HEK293T (cell line): Measurements from ENCODE around the gene ABCC5.

Experiments used
- ARNT ChIP-seq: fragments of 450-650 bp; IDR thresholded peaks from 2 replicates; pipeline ENCODE4 v1.6.1; 2017; ENCODE audit warnings: mild to moderate bottlenecking
- BHLHE40 ChIP-seq: fragments of 450-650 bp; IDR thresholded peaks from 2 replicates; pipeline ENCODE4 v1.6.1; 2016; ENCODE audit warnings: mild to moderate bottlenecking, moderate library complexity, borderline replicate concordance
- CTBP1 ChIP-seq: fragments of 450-650 bp; IDR thresholded peaks from 2 replicates; pipeline ENCODE4 v1.6.1; 2016; ENCODE audit warnings: borderline replicate concordance
- ELF4 ChIP-seq: fragments of 450-650 bp; IDR thresholded peaks from 2 replicates; pipeline ENCODE4 v1.6.1; 2017; ENCODE audit warnings: antibody characterized with exemption
- FOXM1 ChIP-seq: fragments of 450-650 bp; IDR thresholded peaks from 2 replicates; pipeline ENCODE4 v1.6.1; 2017; ENCODE audit warnings: mild to moderate bottlenecking, borderline replicate concordance
- HDGF ChIP-seq: fragments of 450-650 bp; IDR thresholded peaks from 2 replicates; pipeline ENCODE4 v1.6.1; 2017; ENCODE audit warnings: antibody characterized with exemption, borderline replicate concordance
- LEF1 ChIP-seq: fragments of 450-650 bp; IDR thresholded peaks from 2 replicates; pipeline ENCODE4 v1.6.1; 2017; ENCODE audit warnings: mild to moderate bottlenecking, borderline replicate concordance
- SP1 ChIP-seq: fragments of 450-650 bp; IDR thresholded peaks from 2 replicates; pipeline ENCODE4 v1.6.1; 2017
- TARDBP ChIP-seq: fragments of 450-650 bp; IDR thresholded peaks from 2 replicates; pipeline ENCODE4 v1.6.1; 2016
- ZNF384 ChIP-seq: fragments of 450-650 bp; IDR thresholded peaks from 2 replicates; pipeline ENCODE4 v1.6.1; 2016
- TF ChIP-seq, protein P1 (sequence below): fragments of 450-650 bp; IDR thresholded peaks from 2 replicates; pipeline ENCODE4 v1.6.1; 2016

DNA sequence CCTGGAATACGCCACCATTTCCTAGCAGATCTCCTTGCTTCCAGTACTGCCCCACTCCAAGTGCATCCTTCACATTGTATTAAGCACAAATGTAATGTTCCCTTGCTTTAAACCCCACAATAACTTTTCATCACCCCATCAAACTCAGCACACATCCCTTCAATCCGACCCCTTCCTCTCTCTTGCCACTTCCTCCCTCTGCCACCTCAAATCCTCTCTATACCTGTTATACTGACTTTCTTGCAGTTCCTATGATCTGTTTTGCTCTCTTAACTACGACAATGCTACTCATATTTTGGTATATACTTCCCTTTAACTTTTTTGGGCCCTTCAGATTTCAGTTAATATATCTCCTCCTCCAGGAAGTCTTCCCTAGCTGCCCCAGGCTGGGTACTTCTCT is 147.1 kb downstream of the ABCC5 start:
- TF ChIP-seq ELF4 (no peak), FOXM1 (no peak), ZNF384 (no peak), BHLHE40 (no peak), SP1 (no peak), CTBP1 (no peak), ARNT (no peak), TARDBP (no peak), HDGF (no peak), LEF1 (no peak)
- TF ChIP-seq, protein P1, sequence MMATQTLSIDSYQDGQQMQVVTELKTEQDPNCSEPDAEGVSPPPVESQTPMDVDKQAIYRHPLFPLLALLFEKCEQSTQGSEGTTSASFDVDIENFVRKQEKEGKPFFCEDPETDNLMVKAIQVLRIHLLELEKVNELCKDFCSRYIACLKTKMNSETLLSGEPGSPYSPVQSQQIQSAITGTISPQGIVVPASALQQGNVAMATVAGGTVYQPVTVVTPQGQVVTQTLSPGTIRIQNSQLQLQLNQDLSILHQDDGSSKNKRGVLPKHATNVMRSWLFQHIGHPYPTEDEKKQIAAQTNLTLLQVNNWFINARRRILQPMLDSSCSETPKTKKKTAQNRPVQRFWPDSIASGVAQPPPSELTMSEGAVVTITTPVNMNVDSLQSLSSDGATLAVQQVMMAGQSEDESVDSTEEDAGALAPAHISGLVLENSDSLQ, result no peak
